Prostate gland (tissue), 2 donors: Measurements from ENCODE around the gene ZKSCAN5. TPM values are rescaled to one million over a fixed set of nuclear protein-coding genes. Genes with fewer than 3 reads are reported as not detected.

ENCODE experiments used
- DNase-seq: peaks from one replicate; pipeline ENCODE4 v3.0.0-alpha.2; 2019; ENCODE audit warnings: low spot score
- H3K27ac ChIP-seq, 2 donors: fragments of 200-600 bp; sonication (generic); 2 replicates each; pipeline ENCODE4 v1.5.1; 2017 to 2019
- H3K27me3 ChIP-seq: fragments of 200-600 bp; sonication (generic); replicated peaks from 2 replicates; pipeline ENCODE4 v1.5.1; 2019; ENCODE audit not compliant: insufficient read depth
- H3K36me3 ChIP-seq, 2 donors: fragments of 200-600 bp; sonication (generic); 1 replicate in 1 of 2; 2 replicates in 1 of 2; pipeline versions ENCODE4 v1.5.1 to v1.8.1; 2017 to 2019
- H3K4me1 ChIP-seq: fragments of 200-600 bp; sonication (generic); replicated peaks from 2 replicates; pipeline ENCODE4 v1.5.1; 2019
- H3K4me3 ChIP-seq, 2 donors: fragments of 200-600 bp; sonication (generic); 2 replicates each; pipeline ENCODE4 v1.5.1; 2017 to 2019
- H3K9me3 ChIP-seq: fragments of 200-600 bp; sonication (generic); 2 replicates; pipeline ENCODE4 v1.5.1; 2017
- CTCF ChIP-seq, 4 experiments: fragments of 200-600 bp in 2 of 4; fragments of 450-650 bp in 2 of 4; sonication (generic) in 2 of 4; IDR thresholded peaks; 1 replicate in 3 of 4; 2 replicates in 1 of 4; pipeline ENCODE4 v1.5.1; 2016 to 2019; ENCODE audit warnings: antibody characterized with exemption in 4 of 4, mild to moderate bottlenecking in 2 of 4, moderate library complexity in 2 of 4
- POLR2A ChIP-seq: fragments of 450-650 bp; IDR thresholded peaks from one replicate; pipeline ENCODE4 v1.6.1; 2016; ENCODE audit warnings: antibody characterized with exemption, mild to moderate bottlenecking
- POLR2AphosphoS5 ChIP-seq: sonication (generic); formaldehyde crosslinking; IDR thresholded peaks from one replicate; pipeline ENCODE4 v1.6.1; 2017; ENCODE audit warnings: antibody characterized with exemption
- WGBS: methylation state at CpG from one replicate; pipeline ENCODE4 v1.1.5; 2018; 5-methylcytosine and 5-hydroxymethylcytosine counted together
- intact Hi-C: fragments of 100-400 bp; cut with DNase I; formaldehyde crosslinking; loops from one replicate; pipeline ENCODE4 v1.14.2; 2022
- total RNA-seq, 2 donors: library from RNA; depleted of rRNA; stranded (reverse); fragments of >200 nt; gene quantifications; one replicate each; pipeline ENCODE4 v1.1.0, GENCODE V29; 2016

ZKSCAN5 gene
- total RNA-seq: 10 to 100 TPM in 1 of 2 donors, 1 to 10 TPM in 1; 7.8 to 13.2 TPM

- peak within 1 kb of the TSS; percentile 51 to 72 for H3K4me3 ChIP-seq
- H3K9me3 ChIP-seq: no peaks in the 10 kb centered on the region
- H3K27ac ChIP-seq: peak within 1 kb of the TSS; percentile 82 to 95
- peaks cover 19% of the 10 kb centered on the region for H3K4me1 ChIP-seq
- no peaks in the 10 kb centered on the region for H3K36me3 ChIP-seq
- DNase-seq: peak; percentile 97
- WGBS: under 1% methylated on average over 53 of the region's 53 CpGs
- H3K27me3 ChIP-seq: no peaks in the 10 kb centered on the region
- intact Hi-C loops: loop anchor here (1.0 to 5.0 kb wide), 3 partner anchors 38 to 113 kb away; partner anchors contain the start of genes ATP5MF, FAM200A and ZSCAN25
- TF ChIP-seq POLR2AphosphoS5 (peak; percentile 57), POLR2A (peak; percentile 27), CTCF (IDR thresholded peaks at IDR 0.05) (peak in 3 of 4 experiments; percentile 37 to 54 (median 44))
Observed at GRCh38 chr7:99504603-99505323, at the start of gene ZKSCAN5. TSS of gene ZKSCAN5 (plus strand) at chr7:99504662. CDS start at chr7:99506045, 1,383 bp downstream.

- no peak overlapping the region for H3K4me3 ChIP-seq
- no peaks in the 10 kb centered on the region for H3K9me3 ChIP-seq
- H3K27ac ChIP-seq: no peak overlapping the region
- no peaks in the 10 kb centered on the region for H3K27me3 ChIP-seq
- H3K4me1 ChIP-seq: peaks cover 9% of the 10 kb centered on the region
- intact Hi-C loops: no loop called here
- WGBS: 70% methylated on average over 9 of the region's 9 CpGs
- no peak for DNase-seq
- TF ChIP-seq CTCF (IDR thresholded peaks at IDR 0.05) (no peak), POLR2AphosphoS5 (no peak), POLR2A (no peak)
- H3K36me3 ChIP-seq: peaks cover 0 to 31% of the 10 kb centered on the region in 2 donors
Observed at GRCh38 chr7:99455874-99456273, 48.6 kb upstream of the ZKSCAN5 start.

- Histone ChIP-seq H3K36me3 (peaks cover 0 to 28% of the 10 kb centered on the region in 2 donors), H3K4me1 (peaks cover 9% of the 10 kb centered on the region), H3K9me3 (no peaks in the 10 kb centered on the region), H3K4me3 (no peak overlapping the region), H3K27ac (no peak overlapping the region), H3K27me3 (no peaks in the 10 kb centered on the region)
- intact Hi-C loops: no loop called here
- no peak for TF ChIP-seq POLR2A
- TF ChIP-seq CTCF (IDR thresholded peaks at IDR 0.05): no peak
- no peak for TF ChIP-seq POLR2AphosphoS5
- no peak for DNase-seq
- 64% methylated on average over 13 of the region's 13 CpGs for WGBS
Observed at GRCh38 chr7:99456288-99456687, 48.2 kb upstream of the ZKSCAN5 start.

GRCh38 chr7:99457050-99457649, 47.3 kb upstream of the ZKSCAN5 start:
- H3K4me3 ChIP-seq: no peak overlapping the region
- no peaks in the 10 kb centered on the region for H3K27me3 ChIP-seq
- DNase-seq: no peak
- H3K9me3 ChIP-seq: no peaks in the 10 kb centered on the region
- intact Hi-C loops: no loop called here
- 71% methylated on average over 6 of the region's 6 CpGs for WGBS
- H3K36me3 ChIP-seq: peaks cover 0 to 28% of the 10 kb centered on the region in 2 donors
- no peak overlapping the region for H3K27ac ChIP-seq
- TF ChIP-seq CTCF (IDR thresholded peaks at IDR 0.05) (no peak), POLR2A (no peak), POLR2AphosphoS5 (no peak)
- H3K4me1 ChIP-seq: peaks cover 12% of the 10 kb centered on the region
